H1 (cell line): Measurements from ENCODE around the gene INPP5E. TPM values are rescaled to one million over a fixed set of nuclear protein-coding genes. Genes with fewer than 3 reads are reported as not detected.
A peak's percentile ranks its signal among the peaks of the same experiment; 100 is the strongest.

Experiments used
- CEBPB ChIP-seq: IDR thresholded peaks from 2 replicates; pipeline ENCODE4 v1.6.1; 2012; ENCODE audit warnings: low read depth, low read length
- CTBP2 ChIP-seq: IDR thresholded peaks from 2 replicates; pipeline ENCODE4 v1.7.0; 2011; ENCODE audit warnings: borderline replicate concordance, mild to moderate bottlenecking, moderate library complexity, mixed read lengths, low read length; ENCODE audit not compliant: insufficient read depth, insufficient read length
- GABPA ChIP-seq: IDR thresholded peaks from 2 replicates; pipeline ENCODE4 v1.6.1; 2011; ENCODE audit warnings: mild to moderate bottlenecking, low read length, moderate library complexity, borderline replicate concordance; ENCODE audit not compliant: insufficient read depth
- GTF2F1 ChIP-seq: IDR thresholded peaks from 2 replicates; pipeline ENCODE4 v1.6.1; 2012; ENCODE audit warnings: low read depth, low read length, improper control_type of control experiment, borderline replicate concordance
- KDM4A ChIP-seq: IDR thresholded peaks from one replicate; pipeline ENCODE4 v1.7.1; 2012; ENCODE audit warnings: low read depth, mild to moderate bottlenecking, moderate library complexity, low read length, inconsistent platforms; ENCODE audit not compliant: severe bottlenecking
- NANOG ChIP-seq: IDR thresholded peaks from 2 replicates; pipeline ENCODE4 v1.6.1; 2011; ENCODE audit warnings: low read length, low read depth, mild to moderate bottlenecking, inconsistent platforms; ENCODE audit not compliant: insufficient read depth, poor library complexity, severe bottlenecking
- PHF8 ChIP-seq: fragments of 200-600 bp; sonication (generic); conservative IDR thresholded peaks from 2 replicates; pipeline ENCODE4 v1.7.1; 2012; ENCODE audit warnings: low read depth, mild to moderate bottlenecking, inconsistent platforms, low read length, moderate library complexity
- POLR2A ChIP-seq, 2 experiments: IDR thresholded peaks; 1 replicate in 1 of 2; 2 replicates in 1 of 2; pipeline ENCODE4 v1.6.1; 2011; ENCODE audit warnings: low read depth in 2 of 2, low read length in 2 of 2, mild to moderate bottlenecking in 2 of 2; ENCODE audit errors: control extremely low read depth in 1 of 2
- RBBP5 ChIP-seq: IDR thresholded peaks from 2 replicates; pipeline ENCODE4 v1.7.1; 2012; ENCODE audit warnings: low read depth, mild to moderate bottlenecking, inconsistent platforms, low read length, moderate library complexity, borderline replicate concordance
- SIN3A ChIP-seq, 2 experiments: IDR thresholded peaks in 1 of 2; conservative IDR thresholded peaks in 1 of 2; 2 replicates each; pipeline ENCODE4 v1.6.1; 2011 to 2012; ENCODE audit warnings: low read length in 2 of 2, improper control_type of control experiment in 1 of 2, low read depth in 1 of 2, mild to moderate bottlenecking in 1 of 2
- SP4 ChIP-seq: IDR thresholded peaks from 2 replicates; pipeline ENCODE4 v1.6.1; 2012; ENCODE audit warnings: low read length, inconsistent platforms
- TAF7 ChIP-seq: optimal IDR thresholded peaks from 2 replicates; pipeline ENCODE3; 2011; ENCODE audit warnings: low read depth, mild to moderate bottlenecking, inconsistent platforms, low read length, moderate library complexity, borderline replicate concordance
- ZNF274 ChIP-seq: IDR thresholded peaks from 2 replicates; pipeline ENCODE4 v1.7.0; 2012; ENCODE audit warnings: low read length, borderline replicate concordance; ENCODE audit errors: extremely low read depth
- polyA plus RNA-seq, 7 experiments: library from polyadenylated mRNA; depleted of rRNA in 3 of 7; stranded (reverse) in 5 of 7; unstranded in 2 of 7; fragments of >200 nt in 5 of 7; fragments of 200-250 nt in 2 of 7; gene quantifications; 1 replicate in 5 of 7; 2 replicates in 1 of 7; 4 replicates in 1 of 7; pipeline versions ENCODE4 v1.2.1 to v1.2.3, GENCODE V29; 2011 to 2013; ENCODE audit warnings: missing spikeins in 2 of 7, mixed read lengths in 2 of 7
- total RNA-seq: library from RNA; stranded (reverse); fragmentation: NEBNext Ultra II Directional; extraction: Animal tissue kit (Norgen Biotek cat#: 25700); gene quantifications from 2 replicates; pipeline ENCODE4 v1.2.1, GENCODE V29; 2021

Gene INPP5E
- total and polyA plus RNA-seq, 2 of the 8 experiments (the other 6 are each of a cell fraction or from before 2014, with no cell fraction given), result 8.7 to 11.3 TPM

DNA sequence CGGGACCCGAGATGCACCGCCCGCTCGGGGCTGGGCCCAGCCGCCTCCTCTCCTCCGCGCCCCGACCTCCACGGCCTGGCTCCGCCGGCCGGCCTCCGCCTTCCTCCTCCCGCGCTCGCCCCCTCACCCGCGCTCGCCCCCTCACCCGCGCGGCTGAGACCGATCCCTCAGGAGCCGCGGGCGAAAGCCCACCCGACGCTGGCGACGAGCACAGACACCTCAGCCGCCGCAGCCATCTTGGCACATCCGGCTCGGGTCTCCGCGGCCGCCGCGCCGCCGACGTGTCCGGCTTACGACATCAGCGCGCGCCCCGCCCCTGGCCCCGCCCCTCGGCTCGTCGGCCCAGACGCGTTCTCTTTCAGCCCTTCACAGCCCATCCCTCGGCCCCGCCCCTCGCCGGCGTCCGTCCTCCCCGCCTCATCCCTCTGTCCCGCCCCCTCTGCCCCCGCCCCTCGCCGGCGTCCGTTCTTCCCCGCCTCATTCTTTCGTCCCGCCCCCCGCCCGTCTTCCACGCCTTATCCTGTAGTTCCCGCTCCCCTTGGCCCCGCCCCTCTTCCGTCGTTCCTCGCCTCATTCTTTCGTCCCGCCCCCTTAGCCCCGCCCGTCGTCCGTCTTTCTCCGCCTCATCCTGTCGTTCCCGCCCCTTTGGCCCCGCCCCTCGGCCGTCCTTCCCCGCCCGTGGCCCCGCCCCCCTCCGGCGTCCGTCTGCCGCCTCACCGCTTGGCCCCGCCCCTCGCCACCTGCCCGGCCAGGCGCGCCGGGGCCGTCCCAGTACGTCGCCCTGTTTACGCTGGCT is 43.3 kb upstream of the INPP5E start, which contains the start of gene SEC16A (continued):
- TF ChIP-seq ZNF274 (no peak), POLR2A (IDR thresholded peaks at IDR 0.05; ENCODE audit: control extremely low read depth in 1 of 2, low read depth in 2 of 2, low read length in 2 of 2) (peak in 1 of 2 experiments; percentile 37; a peak in 1 of 3 replicates), RBBP5 (peak; percentile 68; the same call in 1 of the 2 replicates), SIN3A (conservative IDR thresholded peaks at IDR 0.05 in 1 of 2, IDR thresholded peaks at IDR 0.05 in 1 of 2; ENCODE audit: low read depth in 1 of 2, low read length in 2 of 2) (0 out of 4 replicates have a peak, but pooled peaks of 1 of the 2 experiments have one; percentile 3), CEBPB (0 out of 2 replicates have a peak, but pooled peaks have one; percentile 26), SP4 (peak; percentile 69; the same call in 1 of the 2 replicates), PHF8 (peak; percentile 90), CTBP2 (no peak), NANOG (no peak), GTF2F1 (no peak), GABPA (0 out of 2 replicates have a peak, but pooled peaks have one; percentile 31), KDM4A (peak; percentile 78), TAF7 (peak; percentile 67)
- TF ChIP-seq, all 59 proteins: peak for 20
